GM10266 (cell line): ENCODE measurements around the gene REEP1.

Experiments used
- DNase-seq: peaks from one replicate; pipeline ENCODE4 v3.0.0; 2012; ENCODE audit errors: extremely low spot score
- TF ChIP-seq, protein P1 (sequence below): IDR thresholded peaks from 2 replicates; pipeline ENCODE4 v1.5.1; 2012; ENCODE audit warnings: mild to moderate bottlenecking, low read depth; ENCODE audit not compliant: control insufficient read depth, insufficient read depth; ENCODE audit errors: missing control alignments

The REEP1 gene

GRCh38 chr2:86330001-86330400, 7.4 kb downstream of the REEP1 start:
- TF ChIP-seq, protein P1, sequence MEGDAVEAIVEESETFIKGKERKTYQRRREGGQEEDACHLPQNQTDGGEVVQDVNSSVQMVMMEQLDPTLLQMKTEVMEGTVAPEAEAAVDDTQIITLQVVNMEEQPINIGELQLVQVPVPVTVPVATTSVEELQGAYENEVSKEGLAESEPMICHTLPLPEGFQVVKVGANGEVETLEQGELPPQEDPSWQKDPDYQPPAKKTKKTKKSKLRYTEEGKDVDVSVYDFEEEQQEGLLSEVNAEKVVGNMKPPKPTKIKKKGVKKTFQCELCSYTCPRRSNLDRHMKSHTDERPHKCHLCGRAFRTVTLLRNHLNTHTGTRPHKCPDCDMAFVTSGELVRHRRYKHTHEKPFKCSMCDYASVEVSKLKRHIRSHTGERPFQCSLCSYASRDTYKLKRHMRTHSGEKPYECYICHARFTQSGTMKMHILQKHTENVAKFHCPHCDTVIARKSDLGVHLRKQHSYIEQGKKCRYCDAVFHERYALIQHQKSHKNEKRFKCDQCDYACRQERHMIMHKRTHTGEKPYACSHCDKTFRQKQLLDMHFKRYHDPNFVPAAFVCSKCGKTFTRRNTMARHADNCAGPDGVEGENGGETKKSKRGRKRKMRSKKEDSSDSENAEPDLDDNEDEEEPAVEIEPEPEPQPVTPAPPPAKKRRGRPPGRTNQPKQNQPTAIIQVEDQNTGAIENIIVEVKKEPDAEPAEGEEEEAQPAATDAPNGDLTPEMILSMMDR = no peak
- DNase-seq = no peak

DNA sequence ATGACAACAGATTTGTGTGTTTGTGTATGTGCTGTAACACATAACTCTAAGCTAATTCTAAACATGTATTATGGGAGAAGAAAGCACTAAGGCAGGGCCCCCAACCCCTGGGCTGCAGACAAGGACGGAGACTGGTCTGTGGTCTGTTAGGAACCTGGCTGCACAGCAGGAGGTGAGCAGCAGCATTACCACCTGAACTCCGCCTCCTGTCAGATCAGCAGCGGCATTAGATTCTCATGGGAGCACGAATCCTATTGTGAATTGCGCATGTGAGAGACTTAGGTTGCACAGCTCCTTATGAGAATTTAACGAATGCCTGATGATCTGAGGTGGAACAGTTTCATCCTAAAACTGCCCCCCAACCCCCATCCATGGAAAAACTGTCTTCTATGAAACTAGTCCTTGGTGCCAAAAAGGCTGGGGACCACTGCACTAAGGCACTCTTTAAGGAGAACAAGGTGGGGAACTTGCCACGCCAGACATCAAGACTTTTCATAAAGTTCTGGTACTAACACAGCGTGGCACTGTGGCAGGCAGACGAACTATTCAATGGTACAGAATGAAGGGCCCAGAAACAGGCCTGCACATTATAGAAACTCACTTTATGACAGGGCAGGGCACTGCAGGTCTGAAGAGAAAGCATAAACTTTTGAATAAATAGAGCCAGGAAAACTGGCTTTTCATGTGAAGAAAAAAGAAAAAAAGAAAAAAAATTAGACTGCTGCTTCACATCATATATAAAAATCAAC, 14.0 kb downstream of the REEP1 start:
- TF ChIP-seq, protein P1 = no peak
- DNase-seq = no peak

GRCh38 chr2:86319700-86320580, 17.5 kb downstream of the REEP1 start:
- DNase-seq = no peak
- TF ChIP-seq, protein P1 = no peak

- no peak for DNase-seq
Measured at GRCh38 chr2:86315084-86315483, 22.3 kb downstream of the REEP1 start.

DNA sequence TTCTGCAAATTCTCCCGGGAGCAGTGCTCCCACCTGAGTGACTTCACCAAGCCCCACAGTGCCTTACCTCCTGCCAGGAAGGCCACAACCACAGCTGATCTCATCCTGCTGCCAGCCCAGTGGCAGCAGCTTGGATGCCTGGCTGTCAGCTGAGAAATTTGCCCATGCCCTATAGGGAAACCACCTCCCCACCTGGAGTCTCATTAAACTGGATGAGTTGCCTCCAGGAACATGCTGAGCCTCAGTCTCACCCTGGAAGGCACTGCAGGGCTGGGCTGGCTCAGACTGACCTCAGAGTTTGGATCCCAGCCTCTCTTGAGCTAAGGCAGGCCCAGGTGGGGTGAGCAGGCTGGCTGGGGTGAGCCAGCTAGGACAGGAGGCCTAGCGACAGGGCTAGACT, 23.3 kb downstream of the REEP1 start:
- TF ChIP-seq, protein P1 = no peak
- no peak for DNase-seq

More at GRCh38 chr2:86315084-86315483, 22.3 kb downstream of the REEP1 start:
- TF ChIP-seq, protein P1 = no peak

DNA sequence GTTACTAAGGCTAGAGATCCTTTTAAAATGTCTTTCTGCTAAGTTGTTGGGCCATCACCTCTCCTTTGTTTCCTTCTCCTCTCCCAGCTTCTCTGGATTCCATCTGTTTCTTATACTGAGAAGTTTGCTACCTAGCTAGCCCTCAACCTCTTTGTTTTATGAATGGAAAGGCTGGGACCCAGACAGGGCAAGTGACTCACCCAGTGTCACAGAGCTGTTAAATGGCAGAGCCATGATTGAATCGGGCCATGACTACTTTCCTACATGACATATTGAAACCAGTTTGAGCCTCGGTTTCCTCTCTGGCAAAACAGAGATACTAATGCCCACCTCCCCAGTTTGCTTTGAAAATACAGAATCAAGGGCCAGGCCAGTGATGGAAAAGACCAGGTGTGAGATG, 24.1 kb downstream of the REEP1 start:
- DNase-seq = no peak
- TF ChIP-seq, protein P1 = no peak

DNA sequence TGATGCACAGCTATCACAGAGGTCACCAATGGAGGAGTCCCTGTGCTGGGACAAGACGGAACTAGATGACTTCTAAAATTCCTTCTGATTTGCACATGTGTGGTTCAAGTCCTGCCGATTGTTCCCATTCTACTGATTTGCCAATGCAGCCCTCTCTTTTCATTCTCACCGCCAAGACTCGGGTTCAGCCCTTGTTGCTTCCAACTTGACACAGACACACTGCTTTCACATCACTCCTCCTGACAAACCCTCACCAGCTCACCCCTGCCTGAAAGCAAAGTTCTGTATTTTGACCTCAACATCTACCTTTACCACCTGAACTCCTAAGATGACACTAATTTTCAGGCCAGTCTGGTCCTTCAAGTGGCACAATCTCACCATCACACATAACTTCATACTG, 25.5 kb downstream of the REEP1 start:
- no peak for DNase-seq
- TF ChIP-seq, protein P1 = no peak
